SK-N-SH (cell line): ENCODE data around the gene SNRPN. TPM values are rescaled to one million over a fixed set of nuclear protein-coding genes. Genes with fewer than 3 reads are reported as not detected.

Source experiments
- CTCF ChIA-PET: fragments of 300-600, 350-600 bp; formaldehyde crosslinking; extraction: SDS; loops from one replicate; lab custom pipeline; 2021; lab: Yijun Ruan, JAX
- POLR2A ChIA-PET: fragments of 350-600 bp; sonication (Branson Sonifier 250); formaldehyde crosslinking; extraction: SDS; loops from one replicate; lab custom pipeline; 2020; ENCODE audit warnings: antibody characterized with exemption, inconsistent platforms; lab: Yijun Ruan, JAX
- DNase-seq: peaks from one replicate; pipeline ENCODE4 v3.0.0; 2012
- H2AFZ ChIP-seq: fragments of 200-600 bp; sonication (generic); 2 replicates; pipeline ENCODE4 v1.8.1; 2016; ENCODE audit warnings: antibody characterized with exemption, mild to moderate bottlenecking, low read depth
- H3F3A ChIP-seq: fragments of 200-600 bp; sonication (generic); replicated peaks from 2 replicates; pipeline ENCODE3; 2016; ENCODE audit warnings: antibody characterized with exemption, mild to moderate bottlenecking; ENCODE audit not compliant: insufficient read depth
- H3K27ac ChIP-seq, 2 experiments: fragments of 200-500 bp in 1 of 2; fragments of 200-600 bp in 1 of 2; sonication (Bioruptor generic) in 1 of 2; sonication (generic), shearing (Covaris generic) in 1 of 2; 2 replicates each; pipeline versions ENCODE4 v1.5.1 to v1.6.1; 2014 to 2016; ENCODE audit warnings: low read depth in 2 of 2, inconsistent platforms in 1 of 2, low read length in 1 of 2, mild to moderate bottlenecking in 1 of 2, mixed read lengths in 1 of 2
- H3K27me3 ChIP-seq: fragments of 200-600 bp; sonication (generic), shearing (Covaris generic); 2 replicates; pipeline ENCODE4 v1.6.1; 2016; ENCODE audit warnings: mixed run types; ENCODE audit not compliant: insufficient read depth
- H3K36me3 ChIP-seq, 2 experiments: fragments of 200-500 bp in 1 of 2; fragments of 200-600 bp in 1 of 2; sonication (Bioruptor generic) in 1 of 2; sonication (generic) in 1 of 2; replicated peaks in 1 of 2; 2 replicates each; pipeline versions ENCODE3 to v1.5.1; 2014 to 2016; ENCODE audit warnings: low read length in 1 of 2, mild to moderate bottlenecking in 1 of 2; ENCODE audit not compliant: insufficient read depth in 2 of 2, control insufficient read depth in 1 of 2
- H3K4me1 ChIP-seq, 2 experiments: fragments of 200-500 bp in 1 of 2; fragments of 200-600 bp in 1 of 2; sonication (Bioruptor generic) in 1 of 2; sonication (generic), shearing (Covaris generic) in 1 of 2; 2 replicates each; pipeline versions ENCODE4 v1.5.1 to v1.6.1; 2014 to 2016; ENCODE audit warnings: low read depth in 1 of 2, low read length in 1 of 2, mixed run types in 1 of 2; ENCODE audit not compliant: insufficient read depth in 2 of 2, control insufficient read depth in 1 of 2
- H3K4me2 ChIP-seq: fragments of 200-600 bp; sonication (generic), shearing (Covaris generic); 2 replicates; pipeline ENCODE4 v1.6.1; 2017; ENCODE audit warnings: mixed run types
- H3K4me3 ChIP-seq, 2 experiments: fragments of 200-500 bp in 1 of 2; fragments of 200-600 bp in 1 of 2; sonication (Bioruptor generic) in 1 of 2; sonication (generic), shearing (Covaris generic) in 1 of 2; 2 replicates each; pipeline versions ENCODE4 v1.5.1 to v1.8.1; 2014 to 2016; ENCODE audit warnings: low read depth in 2 of 2, inconsistent platforms in 1 of 2, low read length in 1 of 2, mild to moderate bottlenecking in 1 of 2, mixed read lengths in 1 of 2, moderate library complexity in 1 of 2
- H3K79me2 ChIP-seq: fragments of 200-600 bp; sonication (generic); 2 replicates; pipeline ENCODE4 v1.8.1; 2017; ENCODE audit warnings: mild to moderate bottlenecking; ENCODE audit not compliant: insufficient read depth
- H3K9ac ChIP-seq: fragments of 200-600 bp; sonication (generic); 2 replicates; pipeline ENCODE4 v1.6.1; 2017; ENCODE audit warnings: mixed run types
- H3K9me2 ChIP-seq: fragments of 200-600 bp; sonication (generic); 2 replicates; pipeline ENCODE4 v1.6.1; 2017; ENCODE audit warnings: mixed run types
- H3K9me3 ChIP-seq: fragments of 200-600 bp; sonication (generic); 2 replicates; pipeline ENCODE4 v1.6.1; 2017; ENCODE audit warnings: mixed run types, mild to moderate bottlenecking, moderate library complexity
- H4K20me1 ChIP-seq: fragments of 200-600 bp; sonication (generic); 2 replicates; pipeline ENCODE4 v1.6.1; 2017; ENCODE audit warnings: mild to moderate bottlenecking, mixed run types; ENCODE audit not compliant: insufficient read depth
- EP300 ChIP-seq, 2 experiments: IDR thresholded peaks; 2 replicates each; pipeline versions ENCODE4 v1.4.0 to v1.6.1; 2012; ENCODE audit warnings: borderline replicate concordance in 1 of 2, low read depth in 1 of 2, low read length in 1 of 2
- FOSL2 ChIP-seq: IDR thresholded peaks from 2 replicates; pipeline ENCODE4 v1.4.0; 2012; ENCODE audit warnings: low read depth, mild to moderate bottlenecking, moderate library complexity, borderline replicate concordance
- FOXM1 ChIP-seq: IDR thresholded peaks from 2 replicates; pipeline ENCODE4 v1.4.0; 2012; ENCODE audit warnings: low read depth, mild to moderate bottlenecking
- IRF3 ChIP-seq: fragments of 150-350 bp; IDR thresholded peaks from 2 replicates; pipeline ENCODE4 v1.6.1; 2016; ENCODE audit warnings: mild to moderate bottlenecking, low read depth, low read length
- MXI1 ChIP-seq: IDR thresholded peaks from 2 replicates; pipeline ENCODE4 v1.6.1; 2012; ENCODE audit warnings: mild to moderate bottlenecking, low read depth, low read length, improper control_type of control experiment
- NFIC ChIP-seq: IDR thresholded peaks from 2 replicates; pipeline ENCODE4 v1.4.0; 2012; ENCODE audit warnings: borderline replicate concordance
- PBX3 ChIP-seq: IDR thresholded peaks from 2 replicates; pipeline ENCODE4; 2012
- REST ChIP-seq: IDR thresholded peaks from 2 replicates; pipeline ENCODE4 v1.6.1; 2012; ENCODE audit warnings: mild to moderate bottlenecking, low read depth, low read length, moderate library complexity
- RFX5 ChIP-seq: IDR thresholded peaks from 2 replicates; pipeline ENCODE4 v1.6.1; 2012; ENCODE audit warnings: mild to moderate bottlenecking, improper control_type of control experiment, low read length
- RXRA ChIP-seq: IDR thresholded peaks from 2 replicates; pipeline ENCODE4 v1.4.0; 2012; ENCODE audit warnings: low read depth, mild to moderate bottlenecking, borderline replicate concordance
- SMC3 ChIP-seq: IDR thresholded peaks from 2 replicates; pipeline ENCODE4 v1.6.1; 2012; ENCODE audit warnings: low read depth, low read length, improper control_type of control experiment
- TAF1 ChIP-seq: IDR thresholded peaks from 2 replicates; pipeline ENCODE4 v1.6.1; 2012; ENCODE audit warnings: low read depth, mild to moderate bottlenecking, low read length, moderate library complexity, borderline replicate concordance
- TCF12 ChIP-seq: IDR thresholded peaks from 2 replicates; pipeline ENCODE4 v1.4.0; 2012
- USF2 ChIP-seq: fragments of 150-350 bp; IDR thresholded peaks from 2 replicates; pipeline ENCODE4 v1.6.1; 2017; ENCODE audit warnings: antibody characterized with exemption, low read length, low read depth, borderline replicate concordance
- WGBS: methylation state at CpG from one replicate; pipeline ENCODE4 v1.1.6; 2017; ENCODE audit warnings: low lambda C conversion rate; 5-methylcytosine and 5-hydroxymethylcytosine counted together
- polyA plus RNA-seq, 3 experiments: library from polyadenylated mRNA; depleted of rRNA; stranded (reverse); fragments of >200 nt; gene quantifications; 2 replicates each; pipeline ENCODE4 v1.2.3, GENCODE V29; 2012

Gene SNRPN
- polyA plus RNA-seq, 1 of the 3 experiments (the other 2 are of a cell fraction), result 147 TPM

GRCh38 chr15:24955531-24955921 is 739 bp downstream of the SNRPN start:
- peaks cover 10% of the 10 kb centered on the region; the same call in 1 of the 2 replicates for H4K20me1 ChIP-seq
- WGBS, result 63% methylated on average over 24 of the region's 31 CpGs

More at GRCh38 chr15:24955531-24955921, 739 bp downstream of the SNRPN start:
- H3K4me2 ChIP-seq, result peak overlapping the region; percentile 68
- peaks cover 0 to 9% of the 10 kb centered on the region in 2 experiments for H3K36me3 ChIP-seq
- H3K79me2 ChIP-seq, result peaks cover 54% of the 10 kb centered on the region
- no peaks in the 10 kb centered on the region for H3K9me2 ChIP-seq
- peak overlapping the region; percentile 70 to 73 for H3K4me3 ChIP-seq
- CTCF ChIA-PET, result no interaction called here
- H3K9ac ChIP-seq, result peak overlapping the region; percentile 76
- peak overlapping the region; percentile 84; the same call in 1 of the 2 replicates for H2AFZ ChIP-seq
- H3K4me1 ChIP-seq, result peaks cover 0 to 3% of the 10 kb centered on the region in 2 experiments; a peak in 2 of 4 replicates
- H3K9me3 ChIP-seq, result no peaks in the 10 kb centered on the region
- POLR2A ChIA-PET, result interaction anchor here (0.6 kb wide), 1 partner anchor 12 kb away, joined by 8 read pairs; no protein-coding TSS in a partner anchor
- peaks cover 4% of the 10 kb centered on the region for H3F3A ChIP-seq
- DNase-seq, result peak; percentile 32
- peak overlapping the region; percentile 78 to 96 for H3K27ac ChIP-seq
- TF ChIP-seq FOSL2 (no peak), TCF12 (no peak), PBX3 (no peak), RXRA (no peak), MXI1 (no peak; the same call in 1 of the 2 replicates), FOXM1 (no peak), TAF1 (no peak), EP300 (IDR thresholded peaks at IDR 0.05; ENCODE audit: borderline replicate concordance in 1 of 2, low read depth in 1 of 2, low read length in 1 of 2) (no peak), SMC3 (no peak), USF2 (no peak), IRF3 (no peak), REST (no peak), NFIC (no peak), RFX5 (no peak)
- no peaks in the 10 kb centered on the region for H3K27me3 ChIP-seq
